Esophagus squamous epithelium (tissue), 4 donors: ENCODE data around the gene ANKRD23.

Experiments used
- CTCF ChIP-seq, 6 experiments: fragments of 450-650 bp in 4 of 6; fragments of 200-600 bp in 2 of 6; sonication (generic) in 2 of 6; IDR thresholded peaks; one replicate each; pipeline ENCODE4 v1.5.1; 2016 to 2019; ENCODE audit warnings: antibody characterized with exemption in 6 of 6, mild to moderate bottlenecking in 4 of 6, moderate library complexity in 4 of 6
- POLR2A ChIP-seq, 4 donors: fragments of 450-650 bp; IDR thresholded peaks; one replicate each; pipeline ENCODE4 v1.6.1; 2017; ENCODE audit warnings: antibody characterized with exemption in 4 of 4, mild to moderate bottlenecking in 4 of 4, moderate library complexity in 3 of 4

GRCh38 chr2:96839875-96840850 lies 3.7 kb downstream of the ANKRD23 start:
- TF ChIP-seq POLR2A (IDR thresholded peaks at IDR 0.05) (no peak), CTCF (IDR thresholded peaks at IDR 0.05) (no peak)
